Lung (tissue), 12 donors: ENCODE measurements around the gene CATSPERE. TPM values are rescaled to one million over a fixed set of nuclear protein-coding genes. Genes with fewer than 3 reads are reported as not detected.

Source experiments
- ATAC-seq: fragments of 200-7000 bp; cut with Tn5 transposase; one replicate; pipeline ENCODE4 v1.9.1; 2020; ENCODE audit warnings: moderate number of reproducible peaks; ENCODE audit not compliant: insufficient read depth, low FRiP score
- DNase-seq, 3 donors: peaks; one replicate each; pipeline ENCODE4 v3.0.0-alpha.2; 2013 to 2017
- H3K27ac ChIP-seq, 2 donors: one replicate each; pipeline ENCODE4 v1.5.1; 2013; ENCODE audit warnings: mild to moderate bottlenecking in 2 of 2, moderate library complexity in 2 of 2, control low read depth in 1 of 2, inconsistent platforms in 1 of 2, low read depth in 1 of 2, low read length in 1 of 2
- H3K27me3 ChIP-seq, 3 donors: one replicate each; pipeline ENCODE4 v1.5.1; 2013; ENCODE audit warnings: low read length in 2 of 3; ENCODE audit not compliant: control insufficient read depth in 3 of 3, insufficient read depth in 3 of 3
- H3K36me3 ChIP-seq, 4 donors: one replicate each; pipeline ENCODE4 v1.5.1; 2013; ENCODE audit warnings: low read length in 4 of 4, mild to moderate bottlenecking in 1 of 4, moderate library complexity in 1 of 4; ENCODE audit not compliant: control insufficient read depth in 4 of 4, insufficient read depth in 4 of 4
- H3K4me1 ChIP-seq, 5 donors: one replicate each; pipeline ENCODE4 v1.5.1; 2013; ENCODE audit warnings: low read length in 5 of 5, mild to moderate bottlenecking in 2 of 5, moderate library complexity in 1 of 5; ENCODE audit not compliant: control insufficient read depth in 5 of 5, insufficient read depth in 5 of 5
- H3K4me3 ChIP-seq: one replicate; pipeline ENCODE4 v1.5.1; 2013; ENCODE audit warnings: mild to moderate bottlenecking, control low read depth, moderate library complexity
- H3K9ac ChIP-seq, 2 donors: one replicate each; pipeline ENCODE4 v1.5.1; 2013; ENCODE audit warnings: low read length in 2 of 2, control low read depth in 1 of 2; ENCODE audit not compliant: insufficient read depth in 1 of 2
- H3K9me3 ChIP-seq, 4 donors: one replicate each; pipeline ENCODE4 v1.5.1; 2013; ENCODE audit warnings: low read length in 3 of 4, mild to moderate bottlenecking in 1 of 4, moderate library complexity in 1 of 4; ENCODE audit not compliant: control insufficient read depth in 4 of 4, insufficient read depth in 3 of 4
- CTCF ChIP-seq: IDR thresholded peaks from 2 replicates; pipeline ENCODE4 v1.5.1; 2012; ENCODE audit warnings: mild to moderate bottlenecking; ENCODE audit errors: control extremely low read depth, extremely low read depth
- WGBS, 2 donors: extraction: QIAGEN DNeasy Blood & Tissue Kit; methylation state at CpG; one replicate each; pipeline ENCODE4 v1.1.7; 2013; 5-methylcytosine and 5-hydroxymethylcytosine counted together
- polyA plus RNA-seq, 2 donors: library from polyadenylated mRNA; stranded (reverse); fragments of 200-250 nt; gene quantifications; one replicate each; pipeline ENCODE4 v1.2.1, GENCODE V29; 2013
- total RNA-seq, 2 donors: library from RNA; depleted of rRNA in 1 of 2; stranded (reverse); fragments of >200 nt in 1 of 2; gene quantifications; one replicate each; pipeline ENCODE4 v1.2.1, GENCODE V29; 2014 to 2021
- donor health status: control.
- donor health status: control.
- donor health status: Bipolar disorder and iron deficiency.
- donor health status: healthy.
- donor health status: DM: yes; HTN: yes; CAD: no.

The CATSPERE gene
- total and polyA plus RNA-seq, 4 donors: 0.30 to 2.7 (median 1.4) TPM

GRCh38 chr1:244614113-244614836, 153.2 kb downstream of the CATSPERE start:
- Histone ChIP-seq H3K4me3 (no peak overlapping the region), H3K36me3 (no peaks in the 10 kb centered on the region), H3K27ac (peak overlapping the region in 1 of 2 donors; percentile 35), H3K27me3 (no peaks in the 10 kb centered on the region), H3K4me1 (peaks cover 0 to 5% (median 0%) of the 10 kb centered on the region in 5 donors), H3K9me3 (no peaks in the 10 kb centered on the region), H3K9ac (peak overlapping the region in 1 of 2 donors; percentile 7)
- TF ChIP-seq CTCF: no peak
- WGBS, 2 donors: 62 to 78% methylated on average over 9 of the region's 9 CpGs
- ATAC-seq (peak; percentile 75), DNase-seq (peak in 1 of 3 donors; percentile 47)

- WGBS, 2 donors: 40 to 67% methylated on average over 3 of the region's 3 CpGs
- no peak for DNase-seq
- TF ChIP-seq CTCF: no peak
- no peak for ATAC-seq
- peak overlapping the region in 1 of 2 donors; percentile 76 for H3K27ac ChIP-seq
- H3K27me3 ChIP-seq: no peaks in the 10 kb centered on the region
- H3K9ac ChIP-seq: no peak overlapping the region
- H3K9me3 ChIP-seq: no peaks in the 10 kb centered on the region
- H3K36me3 ChIP-seq: no peaks in the 10 kb centered on the region
- peaks cover 0 to 5% (median 0%) of the 10 kb centered on the region in 5 donors for H3K4me1 ChIP-seq
- H3K4me3 ChIP-seq: no peak overlapping the region
These were observed 153.8 kb downstream of the CATSPERE start for GRCh38 chr1:244614879-244615278.

GRCh38 chr1:244615301-244615700, 154.2 kb downstream of the CATSPERE start:
- no peak overlapping the region for H3K4me3 ChIP-seq
- peak; percentile 19 for ATAC-seq
- DNase-seq: no peak
- WGBS, 2 donors: 68 to 76% methylated on average over 6 of the region's 6 CpGs
- no peaks in the 10 kb centered on the region for H3K27me3 ChIP-seq
- H3K9me3 ChIP-seq: no peaks in the 10 kb centered on the region
- peaks cover 0 to 9% (median 0%) of the 10 kb centered on the region in 5 donors for H3K4me1 ChIP-seq
- no peak for TF ChIP-seq CTCF
- H3K27ac ChIP-seq: no peak overlapping the region
- H3K36me3 ChIP-seq: no peaks in the 10 kb centered on the region
- H3K9ac ChIP-seq: no peak overlapping the region

- Histone ChIP-seq H3K36me3 (no peaks in the 10 kb centered on the region), H3K27ac (no peak overlapping the region), H3K9me3 (no peaks in the 10 kb centered on the region), H3K4me1 (peaks cover 0 to 7% (median 0%) of the 10 kb centered on the region in 5 donors), H3K9ac (no peak overlapping the region), H3K27me3 (no peaks in the 10 kb centered on the region), H3K4me3 (no peak overlapping the region)
- TF ChIP-seq CTCF: no peak
- ATAC-seq: no peak
- DNase-seq: no peak
- 88 to 96% methylated on average over 4 of the region's 4 CpGs for WGBS, 2 donors
These were observed 165.6 kb downstream of the CATSPERE start for GRCh38 chr1:244626709-244627108.
